Activated T-cell treated with anti-CD3 and anti-CD28 coated beads, Interleukin-2, amount 50 U/mL, for 24 hours (primary cell): ENCODE results near the gene NAALADL2.
"Not testable (repeated sequence)": the region's sequence is repeated elsewhere in the genome, so short reads cannot be mapped to it uniquely, and the experiment has no call there.

Experiments used
- DNase-seq: peaks from one replicate; pipeline ENCODE4 v3.0.0-alpha.2; 2020
- H3K27ac Mint-ChIP-seq: 2 replicates; pipeline ENCODE4 v1.8.0; 2020; ENCODE audit warnings: mild to moderate bottlenecking, mixed read lengths
- H3K27me3 Mint-ChIP-seq: 2 replicates; pipeline ENCODE4 v1.8.0; 2020; ENCODE audit warnings: mixed read lengths
- H3K36me3 Mint-ChIP-seq: 2 replicates; pipeline ENCODE4 v1.8.0; 2020; ENCODE audit warnings: low read depth, mixed read lengths
- H3K4me1 Mint-ChIP-seq: 2 replicates; pipeline ENCODE4 v1.8.0; 2020; ENCODE audit warnings: low read depth, mixed read lengths
- H3K4me3 Mint-ChIP-seq: 2 replicates; pipeline ENCODE4 v1.8.0; 2020; ENCODE audit warnings: mild to moderate bottlenecking, moderate library complexity, mixed read lengths
- H3K9me3 Mint-ChIP-seq: 2 replicates; pipeline ENCODE4 v1.8.0; 2020; ENCODE audit warnings: mixed read lengths

NAALADL2 gene

GRCh38 chr3:175047786-175048185 lies 188.7 kb downstream of the NAALADL2 start:
- Mint-ChIP-seq H3K4me1 (no peaks in the 10 kb centered on the region), H3K27me3 (no peaks in the 10 kb centered on the region), H3K9me3 (peaks cover 11% of the 10 kb centered on the region), H3K27ac (no peak overlapping the region), H3K4me3 (no peak overlapping the region), H3K36me3 (no peaks in the 10 kb centered on the region)
- no peak for DNase-seq

- H3K27me3 Mint-ChIP-seq: no peaks in the 10 kb centered on the region
- DNase-seq: no peak
- H3K4me3 Mint-ChIP-seq: no peak overlapping the region
- no peak overlapping the region for H3K27ac Mint-ChIP-seq
- H3K36me3 Mint-ChIP-seq: no peaks in the 10 kb centered on the region
- no peaks in the 10 kb centered on the region for H3K4me1 Mint-ChIP-seq
- peaks cover 24% of the 10 kb centered on the region for H3K9me3 Mint-ChIP-seq
Observed at GRCh38 chr3:175057401-175057800, 198.3 kb downstream of the NAALADL2 start.

- H3K27ac Mint-ChIP-seq: no peak overlapping the region
- H3K4me3 Mint-ChIP-seq: no peak overlapping the region
- DNase-seq: no peak
- no peaks in the 10 kb centered on the region for H3K27me3 Mint-ChIP-seq
- no peaks in the 10 kb centered on the region for H3K4me1 Mint-ChIP-seq
- peaks cover 25% of the 10 kb centered on the region for H3K9me3 Mint-ChIP-seq
- H3K36me3 Mint-ChIP-seq: no peaks in the 10 kb centered on the region
Observed at GRCh38 chr3:175059788-175060187, 200.7 kb downstream of the NAALADL2 start.

GRCh38 chr3:175065497-175065896 lies 206.4 kb downstream of the NAALADL2 start:
- H3K27ac Mint-ChIP-seq: no peak overlapping the region
- H3K27me3 Mint-ChIP-seq: no peaks in the 10 kb centered on the region
- H3K9me3 Mint-ChIP-seq: peaks cover 10% of the 10 kb centered on the region
- H3K4me1 Mint-ChIP-seq: no peaks in the 10 kb centered on the region
- H3K36me3 Mint-ChIP-seq: no peaks in the 10 kb centered on the region
- H3K4me3 Mint-ChIP-seq: no peak overlapping the region
- DNase-seq: no peak

GRCh38 chr3:175066617-175067415 lies 207.7 kb downstream of the NAALADL2 start:
- Mint-ChIP-seq H3K4me1 (no peaks in the 10 kb centered on the region), H3K27me3 (no peaks in the 10 kb centered on the region), H3K27ac (no peak overlapping the region), H3K4me3 (no peak overlapping the region), H3K9me3 (peaks cover 8% of the 10 kb centered on the region), H3K36me3 (no peaks in the 10 kb centered on the region)
- no peak for DNase-seq

DNA sequence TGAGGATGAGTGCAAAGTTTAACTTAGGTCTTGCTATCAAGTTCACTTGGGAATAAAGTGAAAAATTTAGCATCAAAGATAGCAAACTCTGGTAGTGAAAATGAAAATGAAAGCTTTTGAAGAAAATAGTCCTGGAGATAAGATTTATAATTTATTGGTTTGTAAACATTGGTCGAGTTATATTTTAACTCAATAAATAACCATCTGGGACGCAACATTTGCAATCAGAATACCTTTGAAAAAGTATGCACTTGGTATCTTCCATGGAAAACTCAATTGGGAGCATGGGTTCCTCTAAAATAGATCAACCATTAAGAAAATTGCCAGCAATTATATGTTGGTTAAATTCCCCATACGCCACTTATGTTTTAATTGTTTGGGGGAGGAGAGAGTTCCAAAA lies 209.5 kb downstream of the NAALADL2 start:
- no peaks in the 10 kb centered on the region for H3K36me3 Mint-ChIP-seq
- peaks cover 8% of the 10 kb centered on the region for H3K9me3 Mint-ChIP-seq
- H3K27me3 Mint-ChIP-seq: no peaks in the 10 kb centered on the region
- DNase-seq: no peak
- H3K27ac Mint-ChIP-seq: no peak overlapping the region
- H3K4me1 Mint-ChIP-seq: no peaks in the 10 kb centered on the region
- H3K4me3 Mint-ChIP-seq: no peak overlapping the region

- DNase-seq: no peak
- Mint-ChIP-seq H3K9me3 (peaks cover 4% of the 10 kb centered on the region), H3K27me3 (no peaks in the 10 kb centered on the region), H3K4me3 (no peak overlapping the region), H3K27ac (no peak overlapping the region), H3K4me1 (no peaks in the 10 kb centered on the region), H3K36me3 (no peaks in the 10 kb centered on the region)
Observed at GRCh38 chr3:175070946-175071345, 211.8 kb downstream of the NAALADL2 start.

GRCh38 chr3:175073219-175073905 lies 214.2 kb downstream of the NAALADL2 start:
- H3K4me3 Mint-ChIP-seq: no peak overlapping the region
- no peak for DNase-seq
- H3K27me3 Mint-ChIP-seq: no peaks in the 10 kb centered on the region
- no peak overlapping the region for H3K27ac Mint-ChIP-seq
- H3K9me3 Mint-ChIP-seq: peaks cover 2% of the 10 kb centered on the region
- no peaks in the 10 kb centered on the region for H3K36me3 Mint-ChIP-seq
- no peaks in the 10 kb centered on the region for H3K4me1 Mint-ChIP-seq

GRCh38 chr3:175075269-175075668 lies 216.1 kb downstream of the NAALADL2 start:
- H3K27me3 Mint-ChIP-seq: no peaks in the 10 kb centered on the region
- DNase-seq: no peak
- no peak overlapping the region for H3K4me3 Mint-ChIP-seq
- H3K4me1 Mint-ChIP-seq: no peaks in the 10 kb centered on the region
- H3K27ac Mint-ChIP-seq: no peak overlapping the region
- no peaks in the 10 kb centered on the region for H3K9me3 Mint-ChIP-seq
- no peaks in the 10 kb centered on the region for H3K36me3 Mint-ChIP-seq

DNA sequence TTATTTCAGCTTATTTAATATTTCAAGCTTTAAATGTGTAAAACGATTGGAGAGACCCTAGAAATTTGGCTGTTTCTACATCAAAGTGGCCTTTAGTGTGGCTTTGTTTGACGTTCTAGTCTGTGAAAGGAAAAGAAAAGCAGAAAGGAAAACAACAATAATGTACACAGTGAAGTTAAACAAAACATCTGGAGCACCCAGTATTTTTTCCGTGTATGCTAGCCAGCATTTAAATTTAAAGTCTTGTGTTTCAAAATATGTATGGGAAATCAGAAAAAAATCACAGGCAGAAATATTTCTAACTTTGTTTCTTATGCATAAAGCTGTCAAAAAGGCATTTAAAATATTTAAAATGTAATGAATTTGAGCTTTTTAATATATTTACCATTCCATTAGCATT lies 218.1 kb downstream of the NAALADL2 start:
- Mint-ChIP-seq H3K4me1 (no peaks in the 10 kb centered on the region), H3K27me3 (no peaks in the 10 kb centered on the region), H3K27ac (no peak overlapping the region), H3K9me3 (no peaks in the 10 kb centered on the region), H3K36me3 (no peaks in the 10 kb centered on the region), H3K4me3 (no peak overlapping the region)
- DNase-seq: no peak

- Mint-ChIP-seq H3K27me3 (no peaks in the 10 kb centered on the region), H3K4me1 (no peaks in the 10 kb centered on the region), H3K36me3 (no peaks in the 10 kb centered on the region), H3K27ac (no peak overlapping the region), H3K4me3 (no peak overlapping the region), H3K9me3 (peaks cover 2% of the 10 kb centered on the region)
- DNase-seq: no peak
Observed at GRCh38 chr3:175082631-175083030, 223.5 kb downstream of the NAALADL2 start.

- H3K4me1 Mint-ChIP-seq, H3K9me3 Mint-ChIP-seq, H3K27ac Mint-ChIP-seq, H3K36me3 Mint-ChIP-seq, H3K27me3 Mint-ChIP-seq, H3K4me3 Mint-ChIP-seq, DNase-seq: not testable (repeated sequence)
Observed at GRCh38 chr3:175087128-175087527, 228.0 kb downstream of the NAALADL2 start.

DNA sequence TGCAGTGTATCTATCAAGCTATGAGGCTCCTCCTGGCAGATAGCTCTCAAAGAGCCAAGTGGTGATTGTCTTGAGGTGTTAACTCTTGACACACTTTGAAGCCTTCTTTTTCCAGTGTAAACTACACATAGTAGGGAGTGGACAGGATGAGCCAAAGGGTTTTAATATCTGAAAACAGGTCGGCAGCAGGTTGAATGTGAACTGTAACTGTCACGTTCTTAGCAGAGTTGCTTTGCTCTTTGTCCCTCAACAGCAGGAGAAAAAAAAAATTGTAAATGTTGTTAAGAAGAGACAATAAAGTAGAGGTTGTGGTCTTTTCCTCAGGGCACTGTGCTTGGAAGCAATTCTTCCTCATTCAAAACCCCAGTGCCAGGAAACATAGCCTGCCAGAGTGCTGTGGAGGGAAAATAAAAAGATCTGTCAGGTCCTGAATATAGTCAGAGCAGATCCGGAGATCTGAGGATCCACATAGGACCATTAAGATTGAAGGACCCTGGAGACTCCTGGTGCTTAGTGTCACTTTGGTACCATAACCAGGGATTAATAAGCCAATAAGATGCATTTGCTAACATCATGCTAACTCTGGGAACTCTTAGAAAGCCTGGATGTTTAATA lies 229.7 kb downstream of the NAALADL2 start:
- H3K4me1 Mint-ChIP-seq: no peaks in the 10 kb centered on the region
- no peaks in the 10 kb centered on the region for H3K27me3 Mint-ChIP-seq
- H3K27ac Mint-ChIP-seq: no peak overlapping the region
- no peak for DNase-seq
- H3K36me3 Mint-ChIP-seq: no peaks in the 10 kb centered on the region
- no peak overlapping the region for H3K4me3 Mint-ChIP-seq
- no peaks in the 10 kb centered on the region for H3K9me3 Mint-ChIP-seq

GRCh38 chr3:175091426-175092114 lies 232.4 kb downstream of the NAALADL2 start:
- H3K4me1 Mint-ChIP-seq: no peaks in the 10 kb centered on the region
- no peaks in the 10 kb centered on the region for H3K27me3 Mint-ChIP-seq
- H3K4me3 Mint-ChIP-seq: no peak overlapping the region
- no peaks in the 10 kb centered on the region for H3K9me3 Mint-ChIP-seq
- no peak overlapping the region for H3K27ac Mint-ChIP-seq
- no peaks in the 10 kb centered on the region for H3K36me3 Mint-ChIP-seq
- DNase-seq: no peak
